Calu3 (cell line): ENCODE data around the gene P2RX4. TPM values are rescaled to one million over a fixed set of nuclear protein-coding genes. Genes with fewer than 3 reads are reported as not detected.

ENCODE experiments used
- BruUV-seq: library from RNA; stranded (reverse); fragments of 400-500 nt; replicated peaks from 2 replicates; lab custom pipeline; 2021; lab: Mats Ljungman, UMichigan
- CTCF ChIA-PET: fragments of 300-600 bp; sonication (Branson Sonifier 250); formaldehyde crosslinking; loops from one replicate; lab custom pipeline; 2022; ENCODE audit warnings: antibody characterized with exemption; lab: Charles Lee
- DNase-seq: peaks from one replicate; pipeline ENCODE4 v3.0.0; 2022
- H3K27ac Mint-ChIP-seq: one replicate; pipeline ENCODE4 v1.8.0; 2022; ENCODE audit warnings: mixed read lengths; ENCODE audit not compliant: unreplicated experiment
- H3K27me3 Mint-ChIP-seq: one replicate; pipeline ENCODE4 v1.8.0; 2022; ENCODE audit warnings: mixed read lengths; ENCODE audit not compliant: unreplicated experiment
- H3K36me3 Mint-ChIP-seq: one replicate; pipeline ENCODE4 v1.8.0; 2022; ENCODE audit warnings: mild to moderate bottlenecking, moderate library complexity, mixed read lengths; ENCODE audit not compliant: insufficient read depth, unreplicated experiment
- H3K4me1 Mint-ChIP-seq: one replicate; pipeline ENCODE4 v1.8.0; 2022; ENCODE audit warnings: mild to moderate bottlenecking, low read depth, mixed read lengths; ENCODE audit not compliant: unreplicated experiment
- H3K4me3 Mint-ChIP-seq: one replicate; pipeline ENCODE4 v1.8.0; 2022; ENCODE audit warnings: mild to moderate bottlenecking, low read depth, moderate library complexity, mixed read lengths; ENCODE audit not compliant: unreplicated experiment
- H3K9me3 Mint-ChIP-seq: one replicate; pipeline ENCODE4 v1.8.0; 2022; ENCODE audit warnings: low read depth, mixed read lengths; ENCODE audit not compliant: unreplicated experiment
- intact Hi-C: fragments of 100-400 bp; cut with micrococcal nuclease; formaldehyde crosslinking; loops from one replicate; pipeline ENCODE4 v1.10.0; 2022; ENCODE audit not compliant: unreplicated experiment
- total RNA-seq: library from RNA; stranded (reverse); gene quantifications from 2 replicates; pipeline ENCODE4 v1.2.3, GENCODE V29; 2022
- TF ChIP-seq, protein P1 (sequence below): fragments of 200-600 bp; IDR thresholded peaks from one replicate; pipeline ENCODE4 v1.8.0; 2022; ENCODE audit warnings: antibody characterized with exemption; ENCODE audit not compliant: unreplicated experiment

P2RX4 gene
- total RNA-seq, 1 experiment from 2014 or later = 38.7 TPM

DNA sequence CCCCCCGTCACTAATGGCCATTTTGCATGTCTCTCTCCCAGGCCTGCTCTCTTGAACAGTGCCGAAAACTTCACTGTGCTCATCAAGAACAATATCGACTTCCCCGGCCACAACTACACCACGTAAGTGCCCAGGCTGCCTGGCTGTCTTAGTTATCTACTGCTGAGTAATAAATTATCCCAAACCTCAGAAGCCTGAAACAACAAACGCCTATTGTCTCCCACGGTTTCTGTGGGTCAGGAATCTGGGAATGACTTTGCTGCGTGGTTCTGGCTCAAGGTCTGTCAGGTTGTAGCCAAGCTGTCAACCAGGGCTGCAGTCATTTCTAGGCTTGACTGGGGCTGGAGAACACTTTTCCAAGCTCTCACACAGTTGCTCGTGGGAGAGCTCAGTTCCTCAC is 44.6 kb upstream of the P2RX4 start:
- CTCF ChIA-PET = no interaction called here
- Mint-ChIP-seq H3K27ac (no peak overlapping the region), H3K4me3 (no peak overlapping the region), H3K9me3 (no peaks in the 10 kb centered on the region), H3K36me3 (no peaks in the 10 kb centered on the region), H3K4me1 (no peaks in the 10 kb centered on the region), H3K27me3 (peaks cover 51% of the 10 kb centered on the region)
- no TSS peak for BruUV-seq
- no peak for DNase-seq
- TF ChIP-seq, protein P1, sequence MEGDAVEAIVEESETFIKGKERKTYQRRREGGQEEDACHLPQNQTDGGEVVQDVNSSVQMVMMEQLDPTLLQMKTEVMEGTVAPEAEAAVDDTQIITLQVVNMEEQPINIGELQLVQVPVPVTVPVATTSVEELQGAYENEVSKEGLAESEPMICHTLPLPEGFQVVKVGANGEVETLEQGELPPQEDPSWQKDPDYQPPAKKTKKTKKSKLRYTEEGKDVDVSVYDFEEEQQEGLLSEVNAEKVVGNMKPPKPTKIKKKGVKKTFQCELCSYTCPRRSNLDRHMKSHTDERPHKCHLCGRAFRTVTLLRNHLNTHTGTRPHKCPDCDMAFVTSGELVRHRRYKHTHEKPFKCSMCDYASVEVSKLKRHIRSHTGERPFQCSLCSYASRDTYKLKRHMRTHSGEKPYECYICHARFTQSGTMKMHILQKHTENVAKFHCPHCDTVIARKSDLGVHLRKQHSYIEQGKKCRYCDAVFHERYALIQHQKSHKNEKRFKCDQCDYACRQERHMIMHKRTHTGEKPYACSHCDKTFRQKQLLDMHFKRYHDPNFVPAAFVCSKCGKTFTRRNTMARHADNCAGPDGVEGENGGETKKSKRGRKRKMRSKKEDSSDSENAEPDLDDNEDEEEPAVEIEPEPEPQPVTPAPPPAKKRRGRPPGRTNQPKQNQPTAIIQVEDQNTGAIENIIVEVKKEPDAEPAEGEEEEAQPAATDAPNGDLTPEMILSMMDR = no peak
- intact Hi-C loops = no loop called here

DNA sequence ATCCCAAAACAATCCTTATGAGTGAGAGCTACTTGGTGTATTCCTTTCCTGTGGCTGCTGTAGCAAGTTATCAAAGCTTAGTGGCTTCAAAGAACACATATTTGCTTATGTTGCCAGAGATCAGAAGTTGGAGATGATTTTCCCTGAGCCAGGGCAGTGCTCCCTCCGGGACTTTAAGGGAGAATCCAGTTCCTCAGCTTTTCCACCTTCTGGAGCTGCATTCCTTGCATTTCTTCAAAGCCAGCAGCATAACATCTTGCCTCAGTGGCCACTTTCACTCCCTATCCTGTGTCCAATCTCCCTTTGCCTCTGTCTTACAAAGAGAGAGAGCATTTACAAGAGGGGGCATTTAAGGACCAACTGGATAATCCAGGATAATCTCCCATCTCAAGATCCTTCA is 43.6 kb upstream of the P2RX4 start:
- CTCF ChIA-PET = no interaction called here
- Mint-ChIP-seq H3K36me3 (no peaks in the 10 kb centered on the region), H3K27ac (no peak overlapping the region), H3K9me3 (no peaks in the 10 kb centered on the region), H3K27me3 (peaks cover 41% of the 10 kb centered on the region), H3K4me3 (no peak overlapping the region), H3K4me1 (no peaks in the 10 kb centered on the region)
- TF ChIP-seq, protein P1 = no peak
- intact Hi-C loops = no loop called here
- DNase-seq = no peak
- BruUV-seq = no TSS peak

DNA sequence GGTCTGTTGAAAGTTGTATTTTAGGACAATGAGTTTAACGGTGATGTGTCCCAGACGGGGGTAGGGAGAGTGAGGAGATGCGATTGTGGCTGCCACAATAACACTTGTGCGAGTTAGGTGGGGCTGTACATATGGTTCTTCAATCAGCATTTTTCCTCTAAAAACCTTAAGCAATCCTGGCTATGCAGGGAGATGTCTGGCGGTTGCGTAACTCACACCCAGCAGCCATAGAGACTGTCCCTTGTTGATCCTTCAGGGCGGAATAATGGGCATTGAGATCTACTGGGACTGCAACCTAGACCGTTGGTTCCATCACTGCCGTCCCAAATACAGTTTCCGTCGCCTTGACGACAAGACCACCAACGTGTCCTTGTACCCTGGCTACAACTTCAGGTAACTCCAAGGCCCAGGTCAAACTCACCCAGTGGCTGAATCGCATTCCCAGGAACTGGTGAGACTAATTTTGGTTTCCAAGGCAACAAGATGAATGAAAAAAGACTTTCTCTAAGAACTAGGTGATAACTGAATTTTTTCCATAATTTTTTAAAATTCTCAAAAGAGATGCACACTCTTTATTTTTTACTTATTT is 42.6 kb upstream of the P2RX4 start:
- CTCF ChIA-PET = no interaction called here
- Mint-ChIP-seq H3K27me3 (peaks cover 37% of the 10 kb centered on the region), H3K36me3 (no peaks in the 10 kb centered on the region), H3K9me3 (no peaks in the 10 kb centered on the region), H3K4me3 (no peak overlapping the region), H3K4me1 (no peaks in the 10 kb centered on the region), H3K27ac (no peak overlapping the region)
- TF ChIP-seq, protein P1 = no peak
- no peak for DNase-seq
- no TSS peak for BruUV-seq
- intact Hi-C loops = no loop called here

DNA sequence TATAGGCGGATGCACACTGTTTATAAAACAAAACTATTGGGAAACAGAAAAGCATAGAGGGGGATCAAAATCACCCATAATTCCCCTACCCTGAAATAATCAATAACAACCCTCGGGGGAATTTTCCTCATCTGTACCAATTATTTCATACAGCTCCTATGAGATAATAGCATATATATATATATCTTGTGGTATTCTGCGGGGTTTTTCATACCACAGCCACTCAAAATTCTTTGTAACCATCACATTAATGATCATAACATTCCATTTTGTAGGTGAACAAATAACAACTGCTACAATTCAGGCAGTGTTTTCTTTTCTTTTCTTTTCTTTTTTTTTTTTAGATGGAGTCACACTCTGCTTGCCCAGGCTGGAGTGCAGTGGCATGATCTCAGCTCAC is 42.0 kb upstream of the P2RX4 start:
- TF ChIP-seq, protein P1 = no peak
- H3K4me1 Mint-ChIP-seq = no peaks in the 10 kb centered on the region
- BruUV-seq = no TSS peak
- intact Hi-C loops = no loop called here
- H3K27me3 Mint-ChIP-seq = peaks cover 31% of the 10 kb centered on the region
- CTCF ChIA-PET = no interaction called here
- H3K36me3 Mint-ChIP-seq = no peaks in the 10 kb centered on the region
- DNase-seq = no peak
- no peak overlapping the region for H3K27ac Mint-ChIP-seq
- no peaks in the 10 kb centered on the region for H3K9me3 Mint-ChIP-seq
- no peak overlapping the region for H3K4me3 Mint-ChIP-seq
